Transverse colon (tissue), 4 donors: Measurements from ENCODE around the gene MYH11.

Experiments used
- EP300 ChIP-seq: sonication (generic); formaldehyde crosslinking; IDR thresholded peaks from one replicate; pipeline ENCODE4 v1.6.1; 2017; ENCODE audit warnings: antibody characterized with exemption, low read depth
- POLR2A ChIP-seq: fragments of 450-650 bp; IDR thresholded peaks from one replicate; pipeline ENCODE4 v1.6.1; 2016; ENCODE audit warnings: antibody characterized with exemption, mild to moderate bottlenecking, moderate library complexity
- POLR2AphosphoS5 ChIP-seq, 3 donors: sonication (generic); formaldehyde crosslinking; IDR thresholded peaks; one replicate each; pipeline ENCODE4 v1.6.1; 2016; ENCODE audit warnings: antibody characterized with exemption in 3 of 3
- TF ChIP-seq, protein P1 (sequence below), 5 experiments: fragments of 200-600 bp in 3 of 5; fragments of 450-650 bp in 2 of 5; sonication (generic) in 3 of 5; IDR thresholded peaks; 1 replicate in 2 of 5; 2 replicates in 3 of 5; pipeline ENCODE4 v1.5.1; 2016 to 2017; ENCODE audit warnings: antibody characterized with exemption in 5 of 5, inconsistent platforms in 3 of 5, mild to moderate bottlenecking in 2 of 5, moderate library complexity in 1 of 5

DNA sequence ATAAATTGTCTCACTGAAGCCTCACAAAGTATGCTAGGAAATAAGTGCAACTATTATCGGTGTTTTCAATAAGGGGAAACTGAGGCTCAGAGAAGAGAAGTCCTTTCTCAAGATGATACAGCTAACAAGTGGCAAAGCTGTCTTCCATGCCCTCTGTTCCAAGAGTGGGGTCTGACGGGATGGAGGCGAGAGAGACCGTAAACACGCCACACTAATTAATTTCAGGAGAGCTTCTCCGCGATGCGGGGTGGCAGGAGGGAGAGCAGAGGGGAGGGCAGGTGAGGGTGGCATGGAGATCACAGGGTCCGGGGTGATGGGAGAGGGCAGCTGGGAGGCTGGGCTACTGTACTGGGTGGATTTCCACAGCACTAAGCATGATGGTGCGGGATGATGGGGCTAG, 80.3 kb downstream of the MYH11 start:
- TF ChIP-seq POLR2AphosphoS5 (IDR thresholded peaks at IDR 0.05) (peak in 1 of 3 donors; percentile 5), POLR2A (no peak), EP300 (no peak)
- TF ChIP-seq, protein P1, sequence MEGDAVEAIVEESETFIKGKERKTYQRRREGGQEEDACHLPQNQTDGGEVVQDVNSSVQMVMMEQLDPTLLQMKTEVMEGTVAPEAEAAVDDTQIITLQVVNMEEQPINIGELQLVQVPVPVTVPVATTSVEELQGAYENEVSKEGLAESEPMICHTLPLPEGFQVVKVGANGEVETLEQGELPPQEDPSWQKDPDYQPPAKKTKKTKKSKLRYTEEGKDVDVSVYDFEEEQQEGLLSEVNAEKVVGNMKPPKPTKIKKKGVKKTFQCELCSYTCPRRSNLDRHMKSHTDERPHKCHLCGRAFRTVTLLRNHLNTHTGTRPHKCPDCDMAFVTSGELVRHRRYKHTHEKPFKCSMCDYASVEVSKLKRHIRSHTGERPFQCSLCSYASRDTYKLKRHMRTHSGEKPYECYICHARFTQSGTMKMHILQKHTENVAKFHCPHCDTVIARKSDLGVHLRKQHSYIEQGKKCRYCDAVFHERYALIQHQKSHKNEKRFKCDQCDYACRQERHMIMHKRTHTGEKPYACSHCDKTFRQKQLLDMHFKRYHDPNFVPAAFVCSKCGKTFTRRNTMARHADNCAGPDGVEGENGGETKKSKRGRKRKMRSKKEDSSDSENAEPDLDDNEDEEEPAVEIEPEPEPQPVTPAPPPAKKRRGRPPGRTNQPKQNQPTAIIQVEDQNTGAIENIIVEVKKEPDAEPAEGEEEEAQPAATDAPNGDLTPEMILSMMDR (IDR thresholded peaks at IDR 0.05), result no peak
